Measurements from ENCODE around the gene MT1G. TPM values are rescaled to one million over a fixed set of nuclear protein-coding genes. Genes with fewer than 3 reads are reported as not detected.

MT1G gene
- total RNA-seq, 3 donors from 2014 or later (not counting 1 experiment from before 2014, with no cell fraction given): 0.80 to 1.5 TPM; not detected in 1

GRCh38 chr16:56713794-56714193, 45.9 kb upstream of the MT1G start:
- Mint-ChIP-seq H3K36me3 (no peaks in the 10 kb centered on the region), H3K27ac (no peak overlapping the region), H3K9me3 (no peaks in the 10 kb centered on the region), H3K4me1 (peaks cover 3 to 4% of the 10 kb centered on the region in 2 donors), H3K4me3 (no peak overlapping the region), H3K27me3 (ENCODE audit: low read depth in 2 of 2) (no peaks in the 10 kb centered on the region)
- no peak for TF ChIP-seq CTCF (IDR thresholded peaks at IDR 0.05)
- H3K27me3 ChIP-seq (ENCODE audit: control insufficient read depth, insufficient read depth, low read length): no peaks in the 10 kb centered on the region
- WGBS (ENCODE audit: insufficient coverage): 100% methylated on average over 2 of the region's 2 CpGs
- no peaks in the 10 kb centered on the region for H3K36me3 ChIP-seq (ENCODE audit: control insufficient read depth, insufficient read depth, low read length)
- peaks cover 7% of the 10 kb centered on the region for H3K4me1 ChIP-seq (ENCODE audit: control insufficient read depth, insufficient read depth, low read length)
- H3K27ac ChIP-seq (ENCODE audit: low read length): no peak overlapping the region
- H3K4me3 ChIP-seq (ENCODE audit: low read length): no peak overlapping the region
- no peaks in the 10 kb centered on the region for H3K9me3 ChIP-seq (ENCODE audit: control insufficient read depth, insufficient read depth, low read length)
- intact Hi-C loops (cut with micrococcal nuclease): no loop called here
- no peak for ATAC-seq
- no peak for DNase-seq

GRCh38 chr16:56711862-56712261, 44.0 kb upstream of the MT1G start:
- ATAC-seq: no peak
- H3K27me3 Mint-ChIP-seq (ENCODE audit: low read depth in 2 of 2): no peaks in the 10 kb centered on the region
- Histone ChIP-seq H3K27ac (ENCODE audit: low read length) (no peak overlapping the region), H3K4me1 (ENCODE audit: control insufficient read depth, insufficient read depth, low read length) (peaks cover 13% of the 10 kb centered on the region), H3K27me3 (ENCODE audit: control insufficient read depth, insufficient read depth, low read length) (no peaks in the 10 kb centered on the region), H3K36me3 (ENCODE audit: control insufficient read depth, insufficient read depth, low read length) (no peaks in the 10 kb centered on the region), H3K9me3 (ENCODE audit: control insufficient read depth, insufficient read depth, low read length) (no peaks in the 10 kb centered on the region), H3K4me3 (ENCODE audit: low read length) (no peak overlapping the region)
- no peak for TF ChIP-seq CTCF (IDR thresholded peaks at IDR 0.05)
- H3K36me3 Mint-ChIP-seq: no peaks in the 10 kb centered on the region
- no CpG with 5 or more reads among the region's 2 CpGs for WGBS (ENCODE audit: insufficient coverage)
- intact Hi-C loops (cut with micrococcal nuclease): no loop called here
- H3K4me1 Mint-ChIP-seq: peaks cover 6 to 12% of the 10 kb centered on the region in 2 donors
- H3K27ac Mint-ChIP-seq: no peak overlapping the region
- no peak overlapping the region for H3K4me3 Mint-ChIP-seq
- H3K9me3 Mint-ChIP-seq: no peaks in the 10 kb centered on the region
- no peak for DNase-seq

- WGBS (ENCODE audit: insufficient coverage): 83% methylated on average over 3 of the region's 3 CpGs
- H3K27me3 ChIP-seq (ENCODE audit: control insufficient read depth, insufficient read depth, low read length): no peaks in the 10 kb centered on the region
- H3K4me3 ChIP-seq (ENCODE audit: low read length): no peak overlapping the region
- DNase-seq: no peak
- no peak for TF ChIP-seq CTCF (IDR thresholded peaks at IDR 0.05)
- intact Hi-C loops (cut with micrococcal nuclease): no loop called here
- H3K9me3 Mint-ChIP-seq: no peaks in the 10 kb centered on the region
- no peak overlapping the region for H3K27ac ChIP-seq (ENCODE audit: low read length)
- H3K36me3 ChIP-seq (ENCODE audit: control insufficient read depth, insufficient read depth, low read length): no peaks in the 10 kb centered on the region
- H3K4me3 Mint-ChIP-seq: no peak overlapping the region
- H3K36me3 Mint-ChIP-seq: no peaks in the 10 kb centered on the region
- no peak for ATAC-seq
- no peaks in the 10 kb centered on the region for H3K27me3 Mint-ChIP-seq (ENCODE audit: low read depth in 2 of 2)
- H3K27ac Mint-ChIP-seq: no peak overlapping the region
- H3K4me1 Mint-ChIP-seq: peaks cover 6 to 12% of the 10 kb centered on the region in 2 donors
- H3K9me3 ChIP-seq (ENCODE audit: control insufficient read depth, insufficient read depth, low read length): no peaks in the 10 kb centered on the region
- peaks cover 13% of the 10 kb centered on the region for H3K4me1 ChIP-seq (ENCODE audit: control insufficient read depth, insufficient read depth, low read length)
Observed at GRCh38 chr16:56710181-56710737, 42.4 kb upstream of the MT1G start.

- Mint-ChIP-seq H3K27me3 (ENCODE audit: low read depth in 2 of 2) (no peaks in the 10 kb centered on the region), H3K36me3 (no peaks in the 10 kb centered on the region), H3K9me3 (no peaks in the 10 kb centered on the region), H3K4me1 (peaks cover 6 to 12% of the 10 kb centered on the region in 2 donors), H3K4me3 (no peak overlapping the region), H3K27ac (no peak overlapping the region)
- Histone ChIP-seq H3K36me3 (ENCODE audit: control insufficient read depth, insufficient read depth, low read length) (no peaks in the 10 kb centered on the region), H3K27ac (ENCODE audit: low read length) (no peak overlapping the region), H3K4me1 (ENCODE audit: control insufficient read depth, insufficient read depth, low read length) (peaks cover 13% of the 10 kb centered on the region), H3K27me3 (ENCODE audit: control insufficient read depth, insufficient read depth, low read length) (no peaks in the 10 kb centered on the region), H3K9me3 (ENCODE audit: control insufficient read depth, insufficient read depth, low read length) (no peaks in the 10 kb centered on the region), H3K4me3 (ENCODE audit: low read length) (no peak overlapping the region)
- 96% methylated on average over 3 of the region's 4 CpGs for WGBS (ENCODE audit: insufficient coverage)
- DNase-seq: no peak
- intact Hi-C loops (cut with micrococcal nuclease): no loop called here
- ATAC-seq: no peak
- TF ChIP-seq CTCF (IDR thresholded peaks at IDR 0.05): no peak
Observed at GRCh38 chr16:56709443-56710040, 41.7 kb upstream of the MT1G start.
